OCI-LY7 (cell line): ENCODE data around the gene IKZF1. TPM values are rescaled to one million over a fixed set of nuclear protein-coding genes. Genes with fewer than 3 reads are reported as not detected.
A peak's percentile ranks its signal among the peaks of the same experiment; 100 is the strongest.

Source experiments
- BruUV-seq: library from RNA; stranded (reverse); fragments of 400-500 nt; replicated peaks from 2 replicates; lab custom pipeline; 2021; lab: Mats Ljungman, UMichigan
- CTCF ChIA-PET: fragments of 300-600 bp; sonication (Branson Sonifier 250); formaldehyde crosslinking; loops from one replicate; lab custom pipeline; 2022; ENCODE audit warnings: antibody characterized with exemption; ENCODE audit not compliant: unreplicated experiment; lab: Charles Lee
- POLR2A ChIA-PET: fragments of 300-600 bp; sonication (Branson Sonifier 250); formaldehyde crosslinking; loops from one replicate; lab custom pipeline; 2022; ENCODE audit warnings: antibody characterized with exemption; lab: Charles Lee
- DNase-seq: peaks from one replicate; pipeline ENCODE4 v3.0.0-alpha.2; 2015; ENCODE audit warnings: low spot score
- H2AFZ ChIP-seq: fragments of 200-600 bp; sonication (generic), shearing (Covaris generic); 2 replicates; pipeline ENCODE4 v1.6.1; 2014; ENCODE audit warnings: mild to moderate bottlenecking, antibody characterized with exemption, low read length, moderate library complexity
- H3K27ac ChIP-seq: fragments of 200-600 bp; sonication (generic); 2 replicates; pipeline ENCODE4 v1.5.1; 2014; ENCODE audit warnings: mixed run types, low read depth, mild to moderate bottlenecking, moderate library complexity, low read length, inconsistent platforms; ENCODE audit not compliant: poor library complexity, severe bottlenecking
- H3K36me3 ChIP-seq: fragments of 200-600 bp; sonication (generic); 2 replicates; pipeline ENCODE4 v1.6.1; 2014; ENCODE audit warnings: mild to moderate bottlenecking, antibody characterized with exemption, low read length, moderate library complexity, mixed read lengths; ENCODE audit not compliant: insufficient read depth
- H3K4me1 ChIP-seq: fragments of 200-600 bp; sonication (generic); 2 replicates; pipeline ENCODE4 v1.5.1; 2014; ENCODE audit warnings: mild to moderate bottlenecking, low read length; ENCODE audit not compliant: insufficient read depth, poor library complexity, severe bottlenecking
- H3K4me2 ChIP-seq: fragments of 200-600 bp; sonication (generic); 2 replicates; pipeline ENCODE4 v1.6.1; 2014; ENCODE audit warnings: mild to moderate bottlenecking, low read length
- H3K4me3 ChIP-seq: fragments of 200-600 bp; sonication (generic); 2 replicates; pipeline ENCODE4 v1.5.1; 2014; ENCODE audit warnings: mild to moderate bottlenecking, low read depth, low read length; ENCODE audit not compliant: poor library complexity, severe bottlenecking
- H3K79me2 ChIP-seq: fragments of 200-600 bp; sonication (generic); 2 replicates; pipeline ENCODE4 v1.6.1; 2016; ENCODE audit warnings: low read depth, mild to moderate bottlenecking, low read length, moderate library complexity, mixed read lengths; ENCODE audit not compliant: insufficient read depth
- H3K9me2 ChIP-seq: fragments of 200-600 bp; sonication (generic); 2 replicates; pipeline ENCODE4 v1.6.1; 2016; ENCODE audit warnings: mild to moderate bottlenecking, low read length, mixed read lengths; ENCODE audit not compliant: insufficient read depth
- H3K9me3 ChIP-seq: fragments of 200-600 bp; sonication (generic); 2 replicates; pipeline ENCODE4 v1.6.1; 2014; ENCODE audit warnings: mild to moderate bottlenecking, mixed run types, low read length, mixed read lengths
- H4K20me1 ChIP-seq: fragments of 200-600 bp; sonication (generic); 2 replicates; pipeline ENCODE4 v1.6.1; 2014; ENCODE audit warnings: mild to moderate bottlenecking, antibody characterized with exemption, low read length, moderate library complexity, mixed read lengths; ENCODE audit not compliant: insufficient read depth
- CTCF ChIP-seq: fragments of 200-600 bp; sonication (generic); conservative IDR thresholded peaks from 2 replicates; pipeline ENCODE4 v1.5.1; 2014; ENCODE audit warnings: mild to moderate bottlenecking, antibody characterized with exemption, low read length, moderate library complexity, mixed read lengths
- EZH2phosphoT487 ChIP-seq: fragments of 200-600 bp; sonication (generic); IDR thresholded peaks from 2 replicates; pipeline ENCODE4 v1.6.1; 2018; ENCODE audit warnings: low read depth, borderline replicate concordance, mild to moderate bottlenecking, mixed run types, antibody characterized with exemption, low read length, moderate library complexity, mixed read lengths
- intact Hi-C: fragments of 100-400 bp; cut with micrococcal nuclease; formaldehyde crosslinking; loops from one replicate; pipeline ENCODE4 v1.10.0; 2022; ENCODE audit not compliant: unreplicated experiment
- total RNA-seq, 2 experiments: library from RNA; depleted of rRNA in 1 of 2; stranded (reverse); fragments of >200 nt in 1 of 2; shearing (Covaris generic) in 1 of 2; gene quantifications; 2 replicates each; pipeline ENCODE4 v1.2.3, GENCODE V29; 2014 to 2022

The IKZF1 gene
- total RNA-seq, 2 experiments from 2014 or later = 108 to 161 TPM

GRCh38 chr7:50333221-50333651 lies 28.7 kb downstream of the IKZF1 start:
- Histone ChIP-seq H3K9me2 (no peaks in the 10 kb centered on the region), H3K79me2 (peaks cover 67% of the 10 kb centered on the region), H4K20me1 (no peaks in the 10 kb centered on the region), H3K4me1 (peaks cover 97% of the 10 kb centered on the region), H2AFZ (no peak overlapping the region), H3K4me3 (peak overlapping the region; percentile 45), H3K9me3 (no peaks in the 10 kb centered on the region), H3K36me3 (peaks cover 66% of the 10 kb centered on the region), H3K4me2 (peak overlapping the region; percentile 80), H3K27ac (peak overlapping the region; percentile 80)
- CTCF ChIA-PET = no interaction called here
- intact Hi-C loops = loop anchor here (2.0 kb wide), 1 partner anchor 64 kb away; no protein-coding TSS in a partner anchor
- peak; percentile 45 for DNase-seq
- no TSS peak for BruUV-seq
- POLR2A ChIA-PET = interaction anchor here (0.9 to 5.1 kb wide), 4 partner anchors 14 to 28 kb away, joined by 4 to 83 read pairs (median 6); no protein-coding TSS in a partner anchor
- TF ChIP-seq CTCF = no peak
- TF ChIP-seq EZH2phosphoT487 = no peak

DNA sequence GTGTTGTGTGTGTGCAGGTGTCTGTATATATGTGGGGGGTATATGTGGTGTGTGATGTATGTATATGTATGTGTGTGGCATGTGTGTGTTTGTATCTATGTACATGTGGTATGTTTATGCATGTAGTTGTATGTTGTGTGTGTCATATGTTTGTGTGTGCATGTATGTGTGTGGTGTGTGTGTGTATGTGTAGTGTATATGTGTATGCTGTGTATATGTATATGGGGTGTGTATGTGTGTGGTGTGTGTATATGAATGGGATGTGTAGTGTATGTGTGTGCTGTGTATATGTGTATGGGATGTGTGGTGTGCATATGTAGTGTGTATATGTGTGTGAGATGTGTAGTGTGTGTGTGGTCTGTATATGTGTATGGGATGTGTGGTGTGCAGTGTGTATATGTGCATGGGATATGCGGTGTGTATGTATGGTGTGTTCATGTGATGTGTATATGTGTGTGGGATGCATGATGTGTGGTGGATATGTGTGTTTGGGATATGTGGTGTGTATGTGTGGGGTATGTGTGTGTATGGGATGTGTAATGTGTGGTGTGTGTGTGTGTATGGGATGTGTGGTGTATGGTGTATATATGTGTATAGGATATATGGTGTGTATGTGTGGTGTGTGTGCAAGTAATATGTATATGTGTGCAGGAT lies 30.0 kb downstream of the IKZF1 start:
- Histone ChIP-seq H3K79me2 (peaks cover 73% of the 10 kb centered on the region), H3K4me3 (no peak overlapping the region), H3K4me2 (peak overlapping the region; percentile 80; the same call in 1 of the 2 replicates), H4K20me1 (no peaks in the 10 kb centered on the region), H3K9me2 (no peaks in the 10 kb centered on the region), H3K36me3 (peaks cover 59% of the 10 kb centered on the region; the same call in 1 of the 2 replicates), H3K4me1 (peaks cover 100% of the 10 kb centered on the region), H2AFZ (no peak overlapping the region), H3K9me3 (no peaks in the 10 kb centered on the region), H3K27ac (peak overlapping the region; percentile 80)
- BruUV-seq = no TSS peak
- DNase-seq = no peak
- intact Hi-C loops = loop anchor here (2.0 kb wide), 1 partner anchor 34 kb away; no protein-coding TSS in a partner anchor
- ChIA-PET CTCF (no interaction called here), POLR2A (interaction anchor here (0.9 to 5.1 kb wide), 3 partner anchors 13 to 22 kb away, joined by 4 to 83 read pairs (median 5); no protein-coding TSS in a partner anchor)
- TF ChIP-seq EZH2phosphoT487 (no peak), CTCF (no peak)
